K562 (cell line): ENCODE measurements around the gene KDM4C. TPM values are rescaled to one million over a fixed set of nuclear protein-coding genes. Genes with fewer than 3 reads are reported as not detected.

Experiments used
- COPS2 ChIP-seq: fragments of 450-650 bp; conservative IDR thresholded peaks from 2 replicates; pipeline ENCODE4 v1.6.1; 2016; ENCODE audit warnings: mild to moderate bottlenecking, moderate library complexity
- CREB1 ChIP-seq, 2 experiments: sonication (generic) in 1 of 2; formaldehyde crosslinking in 1 of 2; IDR thresholded peaks; 2 replicates each; pipeline versions ENCODE4 v1.6.1 to v1.8.0; 2012 to 2022; ENCODE audit warnings: inconsistent platforms in 1 of 2, mild to moderate bottlenecking in 1 of 2, missing genetic modification reagents in 1 of 2, moderate library complexity in 1 of 2
- CUX1 ChIP-seq: fragments of 200-800 bp; sonication (Bioruptor generic); IDR thresholded peaks from 2 replicates; pipeline ENCODE4 v1.6.1; 2016; ENCODE audit warnings: missing genetic modification characterization, missing compliant biosample characterization
- FOXA3 ChIP-seq, 2 experiments: fragments of 450-650 bp in 1 of 2; sonication (generic) in 1 of 2; formaldehyde crosslinking; IDR thresholded peaks in 1 of 2; conservative IDR thresholded peaks in 1 of 2; 2 replicates each; pipeline versions ENCODE4 v1.4.0 to v1.8.0; 2020 to 2022; ENCODE audit warnings: mild to moderate bottlenecking in 2 of 2, missing genetic modification reagents in 1 of 2
- POLR2AphosphoS5 ChIP-seq: IDR thresholded peaks from 2 replicates; pipeline ENCODE4 v1.6.1; 2011; ENCODE audit warnings: mild to moderate bottlenecking, low read depth, low read length, moderate library complexity; ENCODE audit not compliant: control insufficient read depth, insufficient read depth
- RBM15 ChIP-seq: fragments of 200-400 bp; formaldehyde crosslinking; IDR thresholded peaks from 2 replicates; pipeline ENCODE4 v1.6.1; 2018; ENCODE audit warnings: mild to moderate bottlenecking, low read length, moderate library complexity; ENCODE audit not compliant: insufficient read depth
- RBM25 ChIP-seq: fragments of 200-400 bp; formaldehyde crosslinking; IDR thresholded peaks from 2 replicates; pipeline ENCODE4 v1.6.1; 2018; ENCODE audit warnings: low read length, low read depth, moderate library complexity; ENCODE audit not compliant: severe bottlenecking
- ZNF184 ChIP-seq: sonication (generic); formaldehyde crosslinking; IDR thresholded peaks from 2 replicates; pipeline ENCODE4 v1.5.0; 2020; ENCODE audit warnings: missing genetic modification reagents
- polyA plus RNA-seq, 8 experiments: library from polyadenylated mRNA; depleted of rRNA in 4 of 8; stranded (reverse) in 5 of 8; unstranded in 3 of 8; fragments of >200 nt; fragmentation: Nextera tagmentation in 2 of 8; fragmentation: Illumina TruSeq in 1 of 8; extraction: Ambion mirVana in 2 of 8; extraction: Trizol in 1 of 8; gene quantifications; 2 replicates each; pipeline versions ENCODE4 v1.2.1 to v1.2.3, GENCODE V29; 2011 to 2014; ENCODE audit warnings: inconsistent platforms in 1 of 8, missing spikeins in 1 of 8
- total RNA-seq, 7 experiments: library from RNA; depleted of rRNA in 6 of 7; stranded (reverse); fragments of >200 nt in 6 of 7; fragmentation: Illumina TruSeq in 2 of 7; extraction: Trizol in 2 of 7; gene quantifications; 2 replicates each; pipeline versions ENCODE4 v1.2.1 to v1.2.3, GENCODE V29; 2011 to 2021; ENCODE audit warnings: low replicate concordance in 1 of 7

Gene KDM4C
- total and polyA plus RNA-seq, 9 of the 15 experiments (the other 6 are each of a cell fraction or from before 2014, with no cell fraction given) = 5.4 to 17.0 (median 12.6) TPM

GRCh38 chr9:6924149-6924548 is 166.4 kb downstream of the KDM4C start (continued):
- TF ChIP-seq CUX1 (CRISPR knock-in tag) (no peak), FOXA3 (CRISPR knock-in tag; conservative IDR thresholded peaks at IDR 0.05 in 1 of 2, IDR thresholded peaks at IDR 0.05 in 1 of 2) (no peak), POLR2AphosphoS5 (no peak), RBM25 (no peak), CREB1 (IDR thresholded peaks at IDR 0.05) (no peak), CREB1 (CRISPR knock-in tag; IDR thresholded peaks at IDR 0.05) (no peak), COPS2 (no peak), ZNF184 (no peak), RBM15 (no peak)
